Nephron progenitor cell (in vitro differentiated cells): ENCODE data around the gene NALCN.

Experiments used
- DNase-seq: peaks from one replicate; pipeline ENCODE4 v3.0.0; 2021
- H3K27ac Mint-ChIP-seq: 2 replicates; pipeline ENCODE4 v1.8.0; 2021; ENCODE audit warnings: mild to moderate bottlenecking, moderate library complexity, mixed read lengths
- H3K27me3 Mint-ChIP-seq: 2 replicates; pipeline ENCODE4 v1.8.0; 2021; ENCODE audit warnings: mild to moderate bottlenecking, low read depth, mixed read lengths; ENCODE audit not compliant: poor library complexity
- H3K36me3 Mint-ChIP-seq: 2 replicates; pipeline ENCODE4 v1.8.0; 2021; ENCODE audit warnings: low read depth, mixed read lengths
- H3K4me1 Mint-ChIP-seq: 2 replicates; pipeline ENCODE4 v1.8.0; 2021; ENCODE audit warnings: mixed read lengths
- H3K4me3 Mint-ChIP-seq: 2 replicates; pipeline ENCODE4 v1.8.0; 2021; ENCODE audit warnings: mild to moderate bottlenecking, moderate library complexity, mixed read lengths
- H3K9me3 Mint-ChIP-seq: 2 replicates; pipeline ENCODE4 v1.8.0; 2021; ENCODE audit warnings: mild to moderate bottlenecking, moderate library complexity, mixed read lengths
- TF ChIP-seq, protein P1 (sequence below): fragments of 200-600 bp; sonication (generic); IDR thresholded peaks from 2 replicates; pipeline ENCODE4 v1.5.0; 2021; ENCODE audit warnings: antibody characterized with exemption

Gene NALCN

DNA sequence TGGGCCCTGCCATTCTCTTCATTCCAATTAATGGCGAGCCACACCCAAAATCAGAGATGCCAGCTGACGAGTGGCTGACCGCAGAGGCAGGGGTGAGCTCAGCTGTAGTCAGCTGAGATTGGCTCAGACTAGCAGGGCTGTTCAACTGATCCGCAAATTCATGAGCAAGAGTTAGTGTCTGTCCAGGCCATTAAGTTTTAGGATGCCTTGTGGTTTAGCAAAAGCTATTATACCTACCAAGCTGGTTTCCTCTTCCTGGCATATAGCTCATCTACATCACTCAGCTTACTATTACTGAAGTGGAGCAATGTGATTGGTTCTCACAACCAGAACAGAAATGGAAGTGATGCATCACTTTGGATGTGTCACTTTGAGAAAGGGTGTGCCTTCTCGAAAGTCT lies 148.7 kb downstream of the NALCN start:
- Mint-ChIP-seq H3K4me3 (no peak overlapping the region), H3K36me3 (no peaks in the 10 kb centered on the region), H3K9me3 (no peaks in the 10 kb centered on the region), H3K27ac (no peak overlapping the region), H3K27me3 (no peaks in the 10 kb centered on the region), H3K4me1 (no peaks in the 10 kb centered on the region)
- no peak for DNase-seq
- TF ChIP-seq, protein P1, sequence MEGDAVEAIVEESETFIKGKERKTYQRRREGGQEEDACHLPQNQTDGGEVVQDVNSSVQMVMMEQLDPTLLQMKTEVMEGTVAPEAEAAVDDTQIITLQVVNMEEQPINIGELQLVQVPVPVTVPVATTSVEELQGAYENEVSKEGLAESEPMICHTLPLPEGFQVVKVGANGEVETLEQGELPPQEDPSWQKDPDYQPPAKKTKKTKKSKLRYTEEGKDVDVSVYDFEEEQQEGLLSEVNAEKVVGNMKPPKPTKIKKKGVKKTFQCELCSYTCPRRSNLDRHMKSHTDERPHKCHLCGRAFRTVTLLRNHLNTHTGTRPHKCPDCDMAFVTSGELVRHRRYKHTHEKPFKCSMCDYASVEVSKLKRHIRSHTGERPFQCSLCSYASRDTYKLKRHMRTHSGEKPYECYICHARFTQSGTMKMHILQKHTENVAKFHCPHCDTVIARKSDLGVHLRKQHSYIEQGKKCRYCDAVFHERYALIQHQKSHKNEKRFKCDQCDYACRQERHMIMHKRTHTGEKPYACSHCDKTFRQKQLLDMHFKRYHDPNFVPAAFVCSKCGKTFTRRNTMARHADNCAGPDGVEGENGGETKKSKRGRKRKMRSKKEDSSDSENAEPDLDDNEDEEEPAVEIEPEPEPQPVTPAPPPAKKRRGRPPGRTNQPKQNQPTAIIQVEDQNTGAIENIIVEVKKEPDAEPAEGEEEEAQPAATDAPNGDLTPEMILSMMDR, result no peak

GRCh38 chr13:101265934-101266333 lies 150.4 kb downstream of the NALCN start:
- TF ChIP-seq, protein P1, result no peak
- no peak overlapping the region for H3K4me3 Mint-ChIP-seq
- no peak overlapping the region for H3K27ac Mint-ChIP-seq
- H3K27me3 Mint-ChIP-seq, result no peaks in the 10 kb centered on the region
- no peaks in the 10 kb centered on the region for H3K36me3 Mint-ChIP-seq
- H3K9me3 Mint-ChIP-seq, result no peaks in the 10 kb centered on the region
- H3K4me1 Mint-ChIP-seq, result no peaks in the 10 kb centered on the region
- DNase-seq, result no peak

- TF ChIP-seq, protein P1, result no peak
- Mint-ChIP-seq H3K36me3 (no peaks in the 10 kb centered on the region), H3K4me3 (no peak overlapping the region), H3K27me3 (no peaks in the 10 kb centered on the region), H3K27ac (no peak overlapping the region), H3K4me1 (no peaks in the 10 kb centered on the region), H3K9me3 (no peaks in the 10 kb centered on the region)
- no peak for DNase-seq
Observed at GRCh38 chr13:101264931-101265330, 151.4 kb downstream of the NALCN start.

DNA sequence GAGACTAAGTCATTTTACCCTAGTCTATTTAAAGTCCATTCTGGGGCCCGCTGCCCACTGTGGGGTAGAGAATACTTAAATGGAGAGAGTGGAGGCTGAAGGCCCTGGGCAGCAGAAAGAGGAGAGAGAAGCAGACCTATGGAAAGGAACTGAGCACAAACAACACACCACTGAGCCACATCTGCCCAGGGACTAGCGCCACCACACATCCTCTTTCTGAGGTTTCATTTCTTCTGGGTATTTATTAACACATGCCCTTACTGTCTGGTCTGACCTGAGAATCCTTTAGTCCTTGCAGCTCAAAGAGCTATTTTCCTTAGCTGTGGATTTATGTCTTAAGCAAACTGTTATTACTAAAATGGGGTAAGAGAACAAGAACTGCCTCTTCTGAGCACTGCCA lies 154.0 kb downstream of the NALCN start:
- H3K9me3 Mint-ChIP-seq, result no peaks in the 10 kb centered on the region
- no peak overlapping the region for H3K27ac Mint-ChIP-seq
- TF ChIP-seq, protein P1, result no peak
- H3K4me3 Mint-ChIP-seq, result no peak overlapping the region
- DNase-seq, result no peak
- no peaks in the 10 kb centered on the region for H3K27me3 Mint-ChIP-seq
- no peaks in the 10 kb centered on the region for H3K36me3 Mint-ChIP-seq
- peaks cover 9% of the 10 kb centered on the region for H3K4me1 Mint-ChIP-seq

- H3K36me3 Mint-ChIP-seq, result no peaks in the 10 kb centered on the region
- DNase-seq, result no peak
- H3K4me3 Mint-ChIP-seq, result no peak overlapping the region
- TF ChIP-seq, protein P1, result no peak
- no peaks in the 10 kb centered on the region for H3K9me3 Mint-ChIP-seq
- no peak overlapping the region for H3K27ac Mint-ChIP-seq
- H3K27me3 Mint-ChIP-seq, result no peaks in the 10 kb centered on the region
- peaks cover 9% of the 10 kb centered on the region for H3K4me1 Mint-ChIP-seq
Observed at GRCh38 chr13:101258509-101258908, 157.8 kb downstream of the NALCN start.

DNA sequence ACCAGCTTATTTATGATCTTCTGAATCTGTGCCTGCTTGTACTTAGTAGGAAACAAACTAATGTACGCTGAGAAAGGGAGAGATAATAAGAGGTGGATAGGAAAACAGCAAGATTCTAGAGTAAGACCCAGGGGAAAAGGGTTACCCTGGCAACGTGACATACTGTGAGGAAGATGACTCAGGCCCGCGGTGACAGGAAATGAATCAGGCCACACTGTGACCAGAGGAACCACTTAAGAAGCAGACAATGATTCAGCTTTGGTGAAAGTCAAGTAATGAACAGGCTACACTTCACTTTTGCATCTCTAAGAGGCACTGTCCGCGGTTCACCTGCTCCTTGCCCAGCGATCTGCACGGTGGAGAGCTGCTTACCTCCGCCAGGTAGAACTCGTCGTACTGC lies 158.2 kb downstream of the NALCN start:
- TF ChIP-seq, protein P1, result no peak
- Mint-ChIP-seq H3K9me3 (no peaks in the 10 kb centered on the region), H3K36me3 (no peaks in the 10 kb centered on the region), H3K4me3 (no peak overlapping the region), H3K4me1 (peaks cover 9% of the 10 kb centered on the region), H3K27me3 (no peaks in the 10 kb centered on the region), H3K27ac (peak overlapping the region; percentile 36)
- DNase-seq, result peak; percentile 38
